GM19328 (cell line): Measurements from ENCODE around the gene BAIAP3.

Experiments used
- ATAC-seq: cut with Tn5 transposase; IDR thresholded peaks from one replicate; pipeline ENCODE4 v1.9.1; 2021; ENCODE audit warnings: mild to moderate bottlenecking, moderate library complexity; ENCODE audit not compliant: unreplicated experiment

The BAIAP3 gene

GRCh38 chr16:1299868-1300203, 33.6 kb upstream of the BAIAP3 start:
- no peak for ATAC-seq

- no peak for ATAC-seq
These were observed 32.6 kb upstream of the BAIAP3 start for GRCh38 chr16:1300664-1301476.

GRCh38 chr16:1301562-1301961, 31.9 kb upstream of the BAIAP3 start:
- ATAC-seq, result no peak

GRCh38 chr16:1305823-1306222, 27.6 kb upstream of the BAIAP3 start:
- ATAC-seq, result no peak

GRCh38 chr16:1306334-1306733, 27.1 kb upstream of the BAIAP3 start:
- ATAC-seq, result no peak

GRCh38 chr16:1308036-1308976, 25.1 kb upstream of the BAIAP3 start:
- ATAC-seq, result no peak

GRCh38 chr16:1308977-1309885, 24.2 kb upstream of the BAIAP3 start, which contains the start of gene UBE2I:
Gene UBE2I, plus strand, starts transcription at chr16:1309636. Its CDS starts 4,395 bp downstream, at chr16:1314031.
- peak; percentile 44 for ATAC-seq

- ATAC-seq, result peak; percentile 16
These were observed 23.3 kb upstream of the BAIAP3 start for GRCh38 chr16:1309888-1310831.

- ATAC-seq, result no peak
These were observed 22.6 kb upstream of the BAIAP3 start for GRCh38 chr16:1310832-1311200.

- no peak for ATAC-seq
These were observed 22.2 kb upstream of the BAIAP3 start for GRCh38 chr16:1311212-1311737.

GRCh38 chr16:1311738-1312466, 21.5 kb upstream of the BAIAP3 start:
- ATAC-seq, result no peak

GRCh38 chr16:1312467-1312816, 21.0 kb upstream of the BAIAP3 start:
- no peak for ATAC-seq

- ATAC-seq, result no peak
These were observed 20.5 kb upstream of the BAIAP3 start for GRCh38 chr16:1312903-1313302.

GRCh38 chr16:1313721-1314369, 19.6 kb upstream of the BAIAP3 start:
- no peak for ATAC-seq

- ATAC-seq, result no peak
These were observed 18.9 kb upstream of the BAIAP3 start for GRCh38 chr16:1314399-1315068.

- no peak for ATAC-seq
These were observed 18.1 kb upstream of the BAIAP3 start for GRCh38 chr16:1315081-1316032.

GRCh38 chr16:1316033-1316405, 17.4 kb upstream of the BAIAP3 start:
- no peak for ATAC-seq
